NOMO-1 (cell line): ENCODE results near the gene VEPH1.

Experiments used
- DNase-seq, 2 experiments: peaks; one replicate each; lab custom pipeline; 2025; ENCODE audit not compliant: unreplicated experiment in 2 of 2; lab: John Stamatoyannopoulos, UW

VEPH1 gene

GRCh38 chr3:157438194-157438730 lies 65.0 kb downstream of the VEPH1 start:
- no peak for DNase-seq

GRCh38 chr3:157436583-157437291 lies 66.5 kb downstream of the VEPH1 start, which contains the start of gene PTX3:
Gene PTX3, plus strand, starts transcription at chr3:157436850. Its CDS starts 84 bp downstream, at chr3:157436934.
- peak; percentile 79 to 84 for DNase-seq

- peak; percentile 39 to 82 for DNase-seq
Measured at GRCh38 chr3:157429708-157430107, 73.5 kb downstream of the VEPH1 start.

- DNase-seq: peak; percentile 47 to 82
Measured at GRCh38 chr3:157428853-157429252, 74.4 kb downstream of the VEPH1 start.

GRCh38 chr3:157427901-157428300 lies 75.3 kb downstream of the VEPH1 start:
- no peak for DNase-seq

- no peak for DNase-seq
Measured at GRCh38 chr3:157423337-157423736, 79.9 kb downstream of the VEPH1 start.

- DNase-seq: no peak
Measured at GRCh38 chr3:157420606-157421130, 82.5 kb downstream of the VEPH1 start.

GRCh38 chr3:157418104-157418503 lies 85.1 kb downstream of the VEPH1 start:
- no peak for DNase-seq

GRCh38 chr3:157417247-157417646 lies 86.0 kb downstream of the VEPH1 start:
- DNase-seq: no peak

- DNase-seq: no peak
Measured at GRCh38 chr3:157416347-157417087, 86.7 kb downstream of the VEPH1 start.

GRCh38 chr3:157414861-157415260 lies 88.4 kb downstream of the VEPH1 start:
- DNase-seq: no peak

- no peak for DNase-seq
Measured at GRCh38 chr3:157412323-157412855, 90.8 kb downstream of the VEPH1 start.

GRCh38 chr3:157410945-157411344 lies 92.3 kb downstream of the VEPH1 start:
- DNase-seq: no peak

GRCh38 chr3:157409516-157409915 lies 93.7 kb downstream of the VEPH1 start:
- no peak for DNase-seq

- DNase-seq: peak in 1 of 2 experiments; percentile 30
Measured at GRCh38 chr3:157408499-157409149, 94.6 kb downstream of the VEPH1 start.

- DNase-seq: no peak
Measured at GRCh38 chr3:157407769-157408168, 95.4 kb downstream of the VEPH1 start.

- DNase-seq: no peak
Measured at GRCh38 chr3:157406394-157406793, 96.8 kb downstream of the VEPH1 start.

- DNase-seq: no peak
Measured at GRCh38 chr3:157405457-157405856, 97.8 kb downstream of the VEPH1 start.

GRCh38 chr3:157404381-157404780 lies 98.8 kb downstream of the VEPH1 start:
- DNase-seq: no peak

- DNase-seq: no peak
Measured at GRCh38 chr3:157398598-157398997, 104.6 kb downstream of the VEPH1 start.

GRCh38 chr3:157394411-157394810 lies 108.8 kb downstream of the VEPH1 start:
- DNase-seq: no peak
